Gastrocnemius medialis (tissue), 4 donors: ENCODE data around the gene IMPDH1. TPM values are rescaled to one million over a fixed set of nuclear protein-coding genes. Genes with fewer than 3 reads are reported as not detected.

Experiments used
- ATAC-seq, 2 donors: fragments of 150-250 bp; one replicate each; pipeline ENCODE4 v1.9.1; 2016
- DNase-seq, 2 donors: peaks; one replicate each; pipeline ENCODE4 v3.0.0-alpha.2; 2019
- H3K27ac ChIP-seq, 4 donors: fragments of 200-600 bp; sonication (generic); 1 replicate in 1 of 4; 2 replicates in 3 of 4; pipeline ENCODE4 v1.5.1; 2016 to 2018; ENCODE audit warnings: mild to moderate bottlenecking in 2 of 4, moderate library complexity in 1 of 4
- H3K27me3 ChIP-seq, 3 donors: fragments of 200-600 bp; sonication (generic) in 2 of 3; 1 replicate in 1 of 3; 2 replicates in 2 of 3; pipeline versions ENCODE4 v1.5.1 to v1.6.0; 2016 to 2019; ENCODE audit warnings: mild to moderate bottlenecking in 1 of 3, moderate library complexity in 1 of 3
- H3K36me3 ChIP-seq, 2 donors: fragments of 200-600 bp; sonication (generic) in 1 of 2; one replicate each; pipeline ENCODE4 v1.5.1; 2017 to 2018
- H3K4me1 ChIP-seq, 2 donors: fragments of 200-600 bp; sonication (generic) in 1 of 2; one replicate each; pipeline ENCODE4 v1.5.1; 2016 to 2017; ENCODE audit warnings: mild to moderate bottlenecking in 2 of 2
- H3K4me3 ChIP-seq, 4 donors: fragments of 200-600 bp; sonication (generic) in 3 of 4; 1 replicate in 1 of 4; 2 replicates in 3 of 4; pipeline ENCODE4 v1.5.1; 2016 to 2019; ENCODE audit warnings: mild to moderate bottlenecking in 2 of 4
- H3K9me3 ChIP-seq, 3 donors: fragments of 200-600 bp; sonication (generic) in 2 of 3; 1 replicate in 1 of 3; 2 replicates in 2 of 3; pipeline ENCODE4 v1.5.1; 2016 to 2019
- CTCF ChIP-seq, 5 experiments: fragments of 450-650 bp in 3 of 5; fragments of 200-600 bp in 2 of 5; sonication (generic) in 2 of 5; IDR thresholded peaks in 4 of 5; conservative IDR thresholded peaks in 1 of 5; 1 replicate in 4 of 5; 2 replicates in 1 of 5; pipeline ENCODE4 v1.5.1; 2016 to 2019; ENCODE audit warnings: antibody characterized with exemption in 5 of 5, mild to moderate bottlenecking in 3 of 5, moderate library complexity in 3 of 5
- POLR2A ChIP-seq, 2 donors: fragments of 450-650 bp; IDR thresholded peaks; one replicate each; pipeline ENCODE4 v1.6.1; 2017; ENCODE audit warnings: antibody characterized with exemption in 2 of 2, mild to moderate bottlenecking in 2 of 2, moderate library complexity in 2 of 2
- in situ Hi-C, 4 donors: fragments of 200-750 bp; cut with MboI; loops; one replicate each; pipeline versions ENCODE4 v1.15.0 to v1.8.0; 2017; ENCODE audit warnings: low sequenced_read_pairs in 4 of 4
- intact Hi-C: fragments of 100-400 bp; cut with DNase I; formaldehyde crosslinking; loops from one replicate; pipeline ENCODE4 v1.15.1; 2023; ENCODE audit warnings: low total_unique reads
- total RNA-seq, 4 donors: library from RNA; depleted of rRNA; stranded (reverse); fragments of >200 nt; gene quantifications; one replicate each; pipeline versions ENCODE4 v1.1.0 to v1.2.3, GENCODE V29; 2016

Gene IMPDH1
- total RNA-seq, 4 donors from 2014 or later, result 4.0 to 7.1 (median 4.9) TPM

GRCh38 chr7:128360359-128360678 lies 49.5 kb downstream of the IMPDH1 start:
- no peak for DNase-seq
- ATAC-seq, result no peak
- no peak overlapping the region for H3K27ac ChIP-seq

GRCh38 chr7:128359939-128360338 lies 49.8 kb downstream of the IMPDH1 start:
- no peaks in the 10 kb centered on the region for H3K27me3 ChIP-seq
- no peak for TF ChIP-seq POLR2A (IDR thresholded peaks at IDR 0.05)
- TF ChIP-seq CTCF (IDR thresholded peaks at IDR 0.05 in 4 of 5, conservative IDR thresholded peaks at IDR 0.05 in 1 of 5), result no peak
- intact Hi-C loops, result no loop called here
- no peak for DNase-seq
- in situ Hi-C loops, result no loop called here
- H3K36me3 ChIP-seq, result no peaks in the 10 kb centered on the region
- peaks cover 0 to 14% of the 10 kb centered on the region in 2 donors for H3K4me1 ChIP-seq
- ATAC-seq, result no peak
- no peak overlapping the region for H3K4me3 ChIP-seq
- H3K27ac ChIP-seq, result no peak overlapping the region
- no peaks in the 10 kb centered on the region for H3K9me3 ChIP-seq

More at GRCh38 chr7:128360359-128360678, 49.5 kb downstream of the IMPDH1 start:
- H3K4me1 ChIP-seq, result peaks cover 0 to 14% of the 10 kb centered on the region in 2 donors
- H3K36me3 ChIP-seq, result no peaks in the 10 kb centered on the region
- TF ChIP-seq POLR2A (IDR thresholded peaks at IDR 0.05) (no peak), CTCF (IDR thresholded peaks at IDR 0.05 in 4 of 5, conservative IDR thresholded peaks at IDR 0.05 in 1 of 5) (no peak)
- no peaks in the 10 kb centered on the region for H3K27me3 ChIP-seq
- intact Hi-C loops (no loop called here), in situ Hi-C loops (no loop called here)
- no peaks in the 10 kb centered on the region for H3K9me3 ChIP-seq
- H3K4me3 ChIP-seq, result peak overlapping the region in 1 of 4 donors; percentile 57

GRCh38 chr7:128359336-128359735 lies 50.4 kb downstream of the IMPDH1 start:
- ATAC-seq, result no peak
- Histone ChIP-seq H3K27ac (no peak overlapping the region), H3K4me3 (no peak overlapping the region), H3K4me1 (peaks cover 0 to 14% of the 10 kb centered on the region in 2 donors), H3K36me3 (no peaks in the 10 kb centered on the region), H3K27me3 (no peaks in the 10 kb centered on the region), H3K9me3 (no peaks in the 10 kb centered on the region)
- no peak for DNase-seq
- TF ChIP-seq POLR2A (IDR thresholded peaks at IDR 0.05) (no peak), CTCF (IDR thresholded peaks at IDR 0.05 in 4 of 5, conservative IDR thresholded peaks at IDR 0.05 in 1 of 5) (no peak)
- intact Hi-C loops (no loop called here), in situ Hi-C loops (no loop called here)

- in situ Hi-C loops, result no loop called here
- intact Hi-C loops, result no loop called here
- Histone ChIP-seq H3K9me3 (no peaks in the 10 kb centered on the region), H3K4me1 (peaks cover 0 to 14% of the 10 kb centered on the region in 2 donors), H3K27me3 (no peaks in the 10 kb centered on the region), H3K36me3 (no peaks in the 10 kb centered on the region), H3K27ac (no peak overlapping the region), H3K4me3 (no peak overlapping the region)
- no peak for DNase-seq
- TF ChIP-seq POLR2A (IDR thresholded peaks at IDR 0.05), result no peak
- TF ChIP-seq CTCF (IDR thresholded peaks at IDR 0.05 in 4 of 5, conservative IDR thresholded peaks at IDR 0.05 in 1 of 5), result no peak
- ATAC-seq, result no peak
Measured at GRCh38 chr7:128358233-128358632, 51.5 kb downstream of the IMPDH1 start.

GRCh38 chr7:128357217-128357613 lies 52.6 kb downstream of the IMPDH1 start:
- H3K27me3 ChIP-seq, result no peaks in the 10 kb centered on the region

More at GRCh38 chr7:128357217-128357613, 52.6 kb downstream of the IMPDH1 start:
- in situ Hi-C loops, result no loop called here
- intact Hi-C loops, result no loop called here
- no peaks in the 10 kb centered on the region for H3K36me3 ChIP-seq
- H3K4me3 ChIP-seq, result no peak overlapping the region
- DNase-seq (no peak), ATAC-seq (no peak)
- TF ChIP-seq POLR2A (IDR thresholded peaks at IDR 0.05) (no peak), CTCF (IDR thresholded peaks at IDR 0.05 in 4 of 5, conservative IDR thresholded peaks at IDR 0.05 in 1 of 5) (no peak)
- no peak overlapping the region for H3K27ac ChIP-seq
- H3K9me3 ChIP-seq, result no peaks in the 10 kb centered on the region
- peaks cover 0 to 14% of the 10 kb centered on the region in 2 donors for H3K4me1 ChIP-seq
